ENCODE results near the gene C5.

The C5 gene

GRCh38 chr9:120989065-120989464 lies 61.0 kb downstream of the C5 start:
- no peaks in the 10 kb centered on the region for H3K36me3 ChIP-seq (ENCODE audit: insufficient read depth, low read length)
- no peak overlapping the region for H3K9ac ChIP-seq (ENCODE audit: low read depth, low read length, poor library complexity, severe bottlenecking)
- H3K4me1 ChIP-seq (ENCODE audit: insufficient read depth, low read length, poor library complexity, severe bottlenecking) = no peaks in the 10 kb centered on the region
- no peaks in the 10 kb centered on the region for H3K79me2 ChIP-seq (ENCODE audit: insufficient read depth, low read length)
- H2AFZ ChIP-seq (ENCODE audit: low read length) = no peak overlapping the region
- H3K4me2 ChIP-seq (ENCODE audit: low read depth, low read length, poor library complexity, severe bottlenecking) = no peak overlapping the region
- H3K27me3 ChIP-seq (ENCODE audit: insufficient read depth, low read length, poor library complexity, severe bottlenecking) = no peaks in the 10 kb centered on the region
- no peaks in the 10 kb centered on the region for H3F3A ChIP-seq (ENCODE audit: low read depth)
- no peaks in the 10 kb centered on the region for H4K20me1 ChIP-seq (ENCODE audit: insufficient read depth, low read length, poor library complexity, severe bottlenecking)
- no peaks in the 10 kb centered on the region for H3K9me2 ChIP-seq (replicated peaks; ENCODE audit: low read depth, low read length)
- TF ChIP-seq EZH2phosphoT487 (IDR thresholded peaks at IDR 0.05; ENCODE audit: borderline replicate concordance) (no peak), CTCF (conservative IDR thresholded peaks at IDR 0.05; ENCODE audit: low read length) (no peak)
- no peaks in the 10 kb centered on the region for H3K9me3 ChIP-seq (ENCODE audit: insufficient read depth, low read depth, low read length)
- H3K4me3 ChIP-seq (ENCODE audit: low read length, poor library complexity, severe bottlenecking) = no peak overlapping the region

DNA sequence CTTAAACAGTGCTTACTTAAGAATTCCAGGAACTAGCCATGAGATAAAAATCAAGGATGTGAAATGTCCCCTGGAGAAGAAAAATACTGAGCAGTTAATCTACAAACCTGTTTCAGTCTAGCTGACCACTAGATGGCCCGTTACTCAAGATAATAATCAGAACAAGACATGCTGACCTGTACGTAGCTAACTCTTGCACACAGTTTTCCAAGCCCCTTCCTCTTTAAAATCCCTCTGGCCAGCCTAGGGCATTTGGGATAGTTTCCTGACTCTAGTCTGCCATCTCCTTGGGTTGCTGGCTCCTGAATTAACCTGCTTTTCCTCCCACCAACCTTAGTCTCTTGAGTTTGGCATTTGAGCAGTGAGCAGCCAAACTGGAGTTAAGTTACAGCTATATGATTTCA lies 64.3 kb downstream of the C5 start:
- TF ChIP-seq CTCF (conservative IDR thresholded peaks at IDR 0.05; ENCODE audit: low read length) = peak; percentile 74
- TF ChIP-seq EZH2phosphoT487 (IDR thresholded peaks at IDR 0.05; ENCODE audit: borderline replicate concordance) = no peak
- H3K9me3 ChIP-seq (ENCODE audit: insufficient read depth, low read depth, low read length) = no peaks in the 10 kb centered on the region
- H3K36me3 ChIP-seq (ENCODE audit: insufficient read depth, low read length) = no peaks in the 10 kb centered on the region
- no peak overlapping the region for H3K4me2 ChIP-seq (ENCODE audit: low read depth, low read length, poor library complexity, severe bottlenecking)
- no peaks in the 10 kb centered on the region for H3K79me2 ChIP-seq (ENCODE audit: insufficient read depth, low read length)
- no peak overlapping the region for H3K4me3 ChIP-seq (ENCODE audit: low read length, poor library complexity, severe bottlenecking)
- H3F3A ChIP-seq (ENCODE audit: low read depth) = no peaks in the 10 kb centered on the region
- no peak overlapping the region for H3K9ac ChIP-seq (ENCODE audit: low read depth, low read length, poor library complexity, severe bottlenecking)
- H2AFZ ChIP-seq (ENCODE audit: low read length) = peak overlapping the region; percentile 86
- no peaks in the 10 kb centered on the region for H4K20me1 ChIP-seq (ENCODE audit: insufficient read depth, low read length, poor library complexity, severe bottlenecking)
- no peaks in the 10 kb centered on the region for H3K9me2 ChIP-seq (replicated peaks; ENCODE audit: low read depth, low read length)
- no peaks in the 10 kb centered on the region for H3K27me3 ChIP-seq (ENCODE audit: insufficient read depth, low read length, poor library complexity, severe bottlenecking)
- H3K4me1 ChIP-seq (ENCODE audit: insufficient read depth, low read length, poor library complexity, severe bottlenecking) = peaks cover 3% of the 10 kb centered on the region

GRCh38 chr9:120983259-120983837 lies 66.7 kb downstream of the C5 start:
- Histone ChIP-seq H3K4me2 (ENCODE audit: low read depth, low read length, poor library complexity, severe bottlenecking) (no peak overlapping the region), H3F3A (ENCODE audit: low read depth) (no peaks in the 10 kb centered on the region), H3K9me2 (replicated peaks; ENCODE audit: low read depth, low read length) (no peaks in the 10 kb centered on the region), H3K36me3 (ENCODE audit: insufficient read depth, low read length) (no peaks in the 10 kb centered on the region), H3K4me1 (ENCODE audit: insufficient read depth, low read length, poor library complexity, severe bottlenecking) (peaks cover 3% of the 10 kb centered on the region), H3K9me3 (ENCODE audit: insufficient read depth, low read depth, low read length) (no peaks in the 10 kb centered on the region), H2AFZ (ENCODE audit: low read length) (no peak overlapping the region), H3K9ac (ENCODE audit: low read depth, low read length, poor library complexity, severe bottlenecking) (no peak overlapping the region), H4K20me1 (ENCODE audit: insufficient read depth, low read length, poor library complexity, severe bottlenecking) (no peaks in the 10 kb centered on the region), H3K27me3 (ENCODE audit: insufficient read depth, low read length, poor library complexity, severe bottlenecking) (no peaks in the 10 kb centered on the region), H3K79me2 (ENCODE audit: insufficient read depth, low read length) (no peaks in the 10 kb centered on the region), H3K4me3 (ENCODE audit: low read length, poor library complexity, severe bottlenecking) (no peak overlapping the region)
- TF ChIP-seq CTCF (conservative IDR thresholded peaks at IDR 0.05; ENCODE audit: low read length) (no peak), EZH2phosphoT487 (IDR thresholded peaks at IDR 0.05; ENCODE audit: borderline replicate concordance) (no peak)

Data from Loucy (cell line).